Measurements from ENCODE around the gene STPG3. TPM values are rescaled to one million over a fixed set of nuclear protein-coding genes. Genes with fewer than 3 reads are reported as not detected.
A peak's percentile ranks its signal among the peaks of the same experiment; 100 is the strongest.

Gene STPG3
- total and polyA plus RNA-seq, 2 of the 8 experiments (the other 6 are each of a cell fraction or from before 2014, with no cell fraction given) = not detected

DNA sequence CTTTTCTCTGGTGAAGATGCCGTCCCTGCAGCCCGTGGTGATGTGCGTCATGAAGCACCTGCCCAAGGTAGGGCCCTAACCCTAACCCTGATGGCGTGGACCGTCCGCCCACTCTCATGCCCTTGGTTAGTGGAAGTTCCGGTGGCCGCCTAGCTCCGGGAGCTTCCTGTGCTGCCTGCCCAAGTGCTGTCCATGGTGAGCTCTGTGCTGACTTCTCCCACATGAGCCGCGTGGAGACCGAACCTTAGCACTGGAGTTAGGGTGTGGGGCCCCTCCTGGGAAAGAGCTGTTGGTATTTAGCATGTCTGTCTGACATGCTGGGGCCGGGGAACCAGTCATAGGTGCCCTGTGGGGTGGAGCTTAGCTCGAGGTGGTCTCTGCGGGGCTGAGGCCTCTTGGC, 5.3 kb downstream of the STPG3 start:
- H3K36me3 ChIP-seq (ENCODE audit: control insufficient read depth in 2 of 4, insufficient read depth in 4 of 4, low read length in 3 of 4) = peaks cover 3 to 17% (median 12%) of the 10 kb centered on the region in 4 experiments; a peak in 6 of 8 replicates
- H3K4me2 ChIP-seq (ENCODE audit: insufficient read depth in 1 of 2, low read depth in 2 of 2, low read length in 2 of 2) = peak overlapping the region; percentile 80 to 92
- H2BK120ac ChIP-seq (replicated peaks; ENCODE audit: low read depth, low read length) = no peak overlapping the region
- peaks cover 0 to 7% (median 0%) of the 10 kb centered on the region in 4 experiments; a peak in 2 of 7 replicates for H3K27me3 ChIP-seq (replicated peaks in 1 of 4; ENCODE audit: control insufficient read depth in 3 of 4, extremely low read depth in 1 of 4, insufficient read depth in 3 of 4, low read length in 3 of 4)
- H3K4me3 ChIP-seq (ENCODE audit: extremely low read depth in 1 of 4, insufficient read depth in 2 of 4, low read depth in 3 of 4, low read length in 4 of 4) = peak overlapping the region; percentile 52 to 100 (median 82)
- DNase-seq (ENCODE audit: low read depth in 1 of 2, low spot score in 2 of 2) (no peak), FAIRE-seq (no peak)
- no peak overlapping the region for H3K56ac ChIP-seq (replicated peaks; ENCODE audit: insufficient read length, low read depth, low read length)
- no peak overlapping the region for H2BK15ac ChIP-seq (ENCODE audit: low read length)
- 89% methylated on average over 15 of the region's 15 CpGs; no CpG with 5 or more reads in 1 of the 2 experiments for WGBS, 2 experiments (ENCODE audit: extremely low coverage in 1 of 2, insufficient coverage in 1 of 2, insufficient read length in 1 of 2, insufficient replicate concordance in 2 of 2, low coverage in 1 of 2, low lambda C conversion rate in 2 of 2, missing lambda C conversion rate in 1 of 2)
- no peak overlapping the region for H4K91ac ChIP-seq (replicated peaks; ENCODE audit: insufficient read length, low read length)
- H4K8ac ChIP-seq (ENCODE audit: extremely low read depth, insufficient read depth, low read length) = no peak overlapping the region; the same call in 1 of the 2 replicates
- no peak overlapping the region for H3K4ac ChIP-seq (replicated peaks; ENCODE audit: insufficient read length, low read depth, low read length)
- H3K23ac ChIP-seq (ENCODE audit: insufficient read length) = no peak overlapping the region
- H4K20me1 ChIP-seq (replicated peaks in 1 of 2; ENCODE audit: control insufficient read depth in 1 of 2, insufficient read depth in 2 of 2, low read length in 2 of 2) = peaks cover 0 to 4% of the 10 kb centered on the region in 2 experiments
- H2BK12ac ChIP-seq (ENCODE audit: low read depth, low read length) = no peak overlapping the region
- peaks cover 0 to 13% of the 10 kb centered on the region in 2 experiments; a peak in 2 of 4 replicates for H3K79me2 ChIP-seq (ENCODE audit: control insufficient read depth in 1 of 2, insufficient read depth in 2 of 2, low read length in 2 of 2)
- no peak overlapping the region for H4K5ac ChIP-seq (ENCODE audit: insufficient read length, low read depth, low read length)
- no peak overlapping the region for H2BK5ac ChIP-seq (ENCODE audit: low read depth, low read length)
- 0 out of 7 replicates have a peak overlapping the region, but pooled peaks of 1 of the 4 experiments have one; percentile 44 for H3K9ac ChIP-seq (replicated peaks in 1 of 4; ENCODE audit: extremely low read depth in 1 of 4, low read depth in 3 of 4, low read length in 3 of 4)
- H2AFZ ChIP-seq (ENCODE audit: low read length) = no peak overlapping the region
- no peak for TF ChIP-seq NRF1 (IDR thresholded peaks at IDR 0.05; ENCODE audit: low read depth, low read length)
- no peak for TF ChIP-seq RBBP5 (IDR thresholded peaks at IDR 0.05; ENCODE audit: borderline replicate concordance, low read depth, low read length)
- H3K18ac ChIP-seq (ENCODE audit: extremely low read depth, low read length) = no peak overlapping the region
- no peaks in the 10 kb centered on the region for H3K9me3 ChIP-seq (ENCODE audit: insufficient read depth in 2 of 2, low read depth in 1 of 2, low read length in 1 of 2)
- CTCF ChIA-PET (ENCODE audit: partially characterized antibody) = interaction anchor here (0.6 to 4.7 kb wide), 15 partner anchors 9 to 230 kb away, joined by 3 to 13 read pairs (median 4); partner anchors contain the start of genes ABCA2 and RNF224
- POLR2A ChIA-PET (ENCODE audit: partially characterized antibody) = interaction anchor here (0.7 to 69.9 kb wide), 5 partner anchors 0 to 60 kb away, joined by 3 to 1462 read pairs (median 5); partner anchors contain the start of genes CYSRT1, NDOR1, NELFB and RNF208
- no peak overlapping the region for H2AK5ac ChIP-seq (ENCODE audit: low read depth, low read length)
- no peak overlapping the region for H2BK20ac ChIP-seq (ENCODE audit: low read length)
- no peak overlapping the region for H3K14ac ChIP-seq (ENCODE audit: insufficient read length)
- H3K27ac ChIP-seq (ENCODE audit: low read depth, low read length) = no peak overlapping the region
- peaks cover 9% of the 10 kb centered on the region for H3K79me1 ChIP-seq (ENCODE audit: low read depth, low read length)
- peaks cover 0 to 21% (median 16%) of the 10 kb centered on the region in 4 experiments; a peak in 5 of 7 replicates for H3K4me1 ChIP-seq (replicated peaks in 1 of 4; ENCODE audit: control insufficient read depth in 3 of 4, insufficient read depth in 4 of 4, low read length in 3 of 4)
- H3K23me2 ChIP-seq (ENCODE audit: low read depth, low read length) = peaks cover 14% of the 10 kb centered on the region; the same call in 1 of the 2 replicates

Data from H1 (cell line).